Panc1 (cell line): ENCODE measurements around the gene FAS.

ENCODE experiments used
- POLR2AphosphoS5 ChIP-seq: IDR thresholded peaks from 2 replicates; pipeline ENCODE4 v1.6.1; 2012; ENCODE audit warnings: mild to moderate bottlenecking, low read depth, low read length, moderate library complexity
- TF ChIP-seq, protein P1 (sequence below): fragments of 450-650 bp; IDR thresholded peaks from 2 replicates; pipeline ENCODE4 v1.5.1; 2017; ENCODE audit warnings: mild to moderate bottlenecking
- TF ChIP-seq, protein P2 (sequence below), 2 experiments: IDR thresholded peaks; 2 replicates each; pipeline ENCODE4 v1.6.1; 2011 to 2012; ENCODE audit warnings: low read depth in 2 of 2, control low read depth in 1 of 2, low read length in 1 of 2, mild to moderate bottlenecking in 1 of 2, moderate library complexity in 1 of 2; ENCODE audit not compliant: insufficient read depth in 1 of 2

DNA sequence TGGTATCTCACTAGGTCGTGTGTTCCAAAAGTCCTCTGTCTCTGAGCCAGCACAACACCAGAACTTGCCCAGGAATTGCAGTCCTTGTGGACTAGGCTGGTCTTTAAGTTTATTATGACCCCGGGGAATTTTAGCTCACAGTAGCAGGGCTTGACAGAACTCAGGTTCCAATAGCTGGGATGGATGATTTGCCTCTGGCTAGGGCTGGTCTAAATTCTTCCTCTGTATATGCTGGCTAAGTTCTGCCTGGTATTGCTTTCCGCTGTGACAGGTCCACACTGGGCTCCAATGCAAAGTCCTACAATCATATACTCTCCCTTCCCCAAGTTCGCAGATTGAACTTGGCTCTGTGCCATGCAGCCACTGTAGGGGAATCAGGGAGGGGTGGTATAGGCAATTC, 52.5 kb downstream of the FAS start:
- TF ChIP-seq POLR2AphosphoS5: no peak
- TF ChIP-seq, protein P1, sequence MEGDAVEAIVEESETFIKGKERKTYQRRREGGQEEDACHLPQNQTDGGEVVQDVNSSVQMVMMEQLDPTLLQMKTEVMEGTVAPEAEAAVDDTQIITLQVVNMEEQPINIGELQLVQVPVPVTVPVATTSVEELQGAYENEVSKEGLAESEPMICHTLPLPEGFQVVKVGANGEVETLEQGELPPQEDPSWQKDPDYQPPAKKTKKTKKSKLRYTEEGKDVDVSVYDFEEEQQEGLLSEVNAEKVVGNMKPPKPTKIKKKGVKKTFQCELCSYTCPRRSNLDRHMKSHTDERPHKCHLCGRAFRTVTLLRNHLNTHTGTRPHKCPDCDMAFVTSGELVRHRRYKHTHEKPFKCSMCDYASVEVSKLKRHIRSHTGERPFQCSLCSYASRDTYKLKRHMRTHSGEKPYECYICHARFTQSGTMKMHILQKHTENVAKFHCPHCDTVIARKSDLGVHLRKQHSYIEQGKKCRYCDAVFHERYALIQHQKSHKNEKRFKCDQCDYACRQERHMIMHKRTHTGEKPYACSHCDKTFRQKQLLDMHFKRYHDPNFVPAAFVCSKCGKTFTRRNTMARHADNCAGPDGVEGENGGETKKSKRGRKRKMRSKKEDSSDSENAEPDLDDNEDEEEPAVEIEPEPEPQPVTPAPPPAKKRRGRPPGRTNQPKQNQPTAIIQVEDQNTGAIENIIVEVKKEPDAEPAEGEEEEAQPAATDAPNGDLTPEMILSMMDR: no peak
- TF ChIP-seq, protein P2, sequence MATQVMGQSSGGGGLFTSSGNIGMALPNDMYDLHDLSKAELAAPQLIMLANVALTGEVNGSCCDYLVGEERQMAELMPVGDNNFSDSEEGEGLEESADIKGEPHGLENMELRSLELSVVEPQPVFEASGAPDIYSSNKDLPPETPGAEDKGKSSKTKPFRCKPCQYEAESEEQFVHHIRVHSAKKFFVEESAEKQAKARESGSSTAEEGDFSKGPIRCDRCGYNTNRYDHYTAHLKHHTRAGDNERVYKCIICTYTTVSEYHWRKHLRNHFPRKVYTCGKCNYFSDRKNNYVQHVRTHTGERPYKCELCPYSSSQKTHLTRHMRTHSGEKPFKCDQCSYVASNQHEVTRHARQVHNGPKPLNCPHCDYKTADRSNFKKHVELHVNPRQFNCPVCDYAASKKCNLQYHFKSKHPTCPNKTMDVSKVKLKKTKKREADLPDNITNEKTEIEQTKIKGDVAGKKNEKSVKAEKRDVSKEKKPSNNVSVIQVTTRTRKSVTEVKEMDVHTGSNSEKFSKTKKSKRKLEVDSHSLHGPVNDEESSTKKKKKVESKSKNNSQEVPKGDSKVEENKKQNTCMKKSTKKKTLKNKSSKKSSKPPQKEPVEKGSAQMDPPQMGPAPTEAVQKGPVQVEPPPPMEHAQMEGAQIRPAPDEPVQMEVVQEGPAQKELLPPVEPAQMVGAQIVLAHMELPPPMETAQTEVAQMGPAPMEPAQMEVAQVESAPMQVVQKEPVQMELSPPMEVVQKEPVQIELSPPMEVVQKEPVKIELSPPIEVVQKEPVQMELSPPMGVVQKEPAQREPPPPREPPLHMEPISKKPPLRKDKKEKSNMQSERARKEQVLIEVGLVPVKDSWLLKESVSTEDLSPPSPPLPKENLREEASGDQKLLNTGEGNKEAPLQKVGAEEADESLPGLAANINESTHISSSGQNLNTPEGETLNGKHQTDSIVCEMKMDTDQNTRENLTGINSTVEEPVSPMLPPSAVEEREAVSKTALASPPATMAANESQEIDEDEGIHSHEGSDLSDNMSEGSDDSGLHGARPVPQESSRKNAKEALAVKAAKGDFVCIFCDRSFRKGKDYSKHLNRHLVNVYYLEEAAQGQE (IDR thresholded peaks at IDR 0.05; ENCODE audit: insufficient read depth in 1 of 2, low read depth in 2 of 2, low read length in 1 of 2): no peak
